ENCODE data around the gene PRR5L.

Gene PRR5L

GRCh38 chr11:36371181-36371580 lies 75.1 kb downstream of the PRR5L start:
- Histone ChIP-seq H3K4me1 (ENCODE audit: control insufficient read depth, insufficient read depth, low read length) (no peaks in the 10 kb centered on the region), H3K9ac (ENCODE audit: low read length) (no peak overlapping the region), H3K4me3 (ENCODE audit: low read length) (no peak overlapping the region), H3K27ac (ENCODE audit: low read depth, low read length) (no peak overlapping the region), H3K36me3 (ENCODE audit: control insufficient read depth, insufficient read depth, low read length) (no peaks in the 10 kb centered on the region), H3K27me3 (ENCODE audit: control insufficient read depth, insufficient read depth, low read length) (peaks cover 2% of the 10 kb centered on the region)

GRCh38 chr11:36371590-36371989 lies 75.5 kb downstream of the PRR5L start:
- no peak overlapping the region for H3K9ac ChIP-seq (ENCODE audit: low read length)
- H3K4me1 ChIP-seq (ENCODE audit: control insufficient read depth, insufficient read depth, low read length): no peaks in the 10 kb centered on the region
- no peak overlapping the region for H3K4me3 ChIP-seq (ENCODE audit: low read length)
- peaks cover 2% of the 10 kb centered on the region for H3K27me3 ChIP-seq (ENCODE audit: control insufficient read depth, insufficient read depth, low read length)
- no peak overlapping the region for H3K27ac ChIP-seq (ENCODE audit: low read depth, low read length)
- H3K36me3 ChIP-seq (ENCODE audit: control insufficient read depth, insufficient read depth, low read length): no peaks in the 10 kb centered on the region

- Histone ChIP-seq H3K9ac (ENCODE audit: low read length) (no peak overlapping the region), H3K27me3 (ENCODE audit: control insufficient read depth, insufficient read depth, low read length) (peaks cover 2% of the 10 kb centered on the region), H3K4me1 (ENCODE audit: control insufficient read depth, insufficient read depth, low read length) (no peaks in the 10 kb centered on the region), H3K27ac (ENCODE audit: low read depth, low read length) (no peak overlapping the region), H3K4me3 (ENCODE audit: low read length) (no peak overlapping the region), H3K36me3 (ENCODE audit: control insufficient read depth, insufficient read depth, low read length) (no peaks in the 10 kb centered on the region)
Observed at GRCh38 chr11:36372101-36372771, 76.1 kb downstream of the PRR5L start.

- Histone ChIP-seq H3K4me3 (ENCODE audit: low read length) (no peak overlapping the region), H3K36me3 (ENCODE audit: control insufficient read depth, insufficient read depth, low read length) (peaks cover 2% of the 10 kb centered on the region), H3K27ac (ENCODE audit: low read depth, low read length) (no peak overlapping the region), H3K9ac (ENCODE audit: low read length) (no peak overlapping the region), H3K27me3 (ENCODE audit: control insufficient read depth, insufficient read depth, low read length) (peaks cover 2% of the 10 kb centered on the region), H3K4me1 (ENCODE audit: control insufficient read depth, insufficient read depth, low read length) (no peaks in the 10 kb centered on the region)
Observed at GRCh38 chr11:36373016-36374010, 77.2 kb downstream of the PRR5L start.

GRCh38 chr11:36374726-36375125 lies 78.6 kb downstream of the PRR5L start:
- Histone ChIP-seq H3K4me3 (ENCODE audit: low read length) (no peak overlapping the region), H3K9ac (ENCODE audit: low read length) (no peak overlapping the region), H3K27me3 (ENCODE audit: control insufficient read depth, insufficient read depth, low read length) (peaks cover 2% of the 10 kb centered on the region), H3K36me3 (ENCODE audit: control insufficient read depth, insufficient read depth, low read length) (peaks cover 2% of the 10 kb centered on the region), H3K27ac (ENCODE audit: low read depth, low read length) (no peak overlapping the region), H3K4me1 (ENCODE audit: control insufficient read depth, insufficient read depth, low read length) (no peaks in the 10 kb centered on the region)

- Histone ChIP-seq H3K27ac (ENCODE audit: low read depth, low read length) (no peak overlapping the region), H3K4me1 (ENCODE audit: control insufficient read depth, insufficient read depth, low read length) (no peaks in the 10 kb centered on the region), H3K27me3 (ENCODE audit: control insufficient read depth, insufficient read depth, low read length) (peaks cover 2% of the 10 kb centered on the region), H3K36me3 (ENCODE audit: control insufficient read depth, insufficient read depth, low read length) (peaks cover 4% of the 10 kb centered on the region), H3K9ac (ENCODE audit: low read length) (no peak overlapping the region), H3K4me3 (ENCODE audit: low read length) (peak overlapping the region; percentile 86)
Observed at GRCh38 chr11:36375353-36376008, 79.4 kb downstream of the PRR5L start.

- no peak overlapping the region for H3K27ac ChIP-seq (ENCODE audit: low read depth, low read length)
Observed at GRCh38 chr11:36376009-36376887, 80.2 kb downstream of the PRR5L start.

GRCh38 chr11:36376888-36377758 lies 81.0 kb downstream of the PRR5L start:
- H3K4me1 ChIP-seq (ENCODE audit: control insufficient read depth, insufficient read depth, low read length): no peaks in the 10 kb centered on the region
- H3K27me3 ChIP-seq (ENCODE audit: control insufficient read depth, insufficient read depth, low read length): peaks cover under 1% of the 10 kb centered on the region
- H3K27ac ChIP-seq (ENCODE audit: low read depth, low read length): no peak overlapping the region
- H3K36me3 ChIP-seq (ENCODE audit: control insufficient read depth, insufficient read depth, low read length): peaks cover 4% of the 10 kb centered on the region
- peak overlapping the region; percentile 86 for H3K4me3 ChIP-seq (ENCODE audit: low read length)
- peak overlapping the region; percentile 71 for H3K9ac ChIP-seq (ENCODE audit: low read length)

More at GRCh38 chr11:36376009-36376887, 80.2 kb downstream of the PRR5L start:
- H3K36me3 ChIP-seq (ENCODE audit: control insufficient read depth, insufficient read depth, low read length): peaks cover 4% of the 10 kb centered on the region
- H3K4me3 ChIP-seq (ENCODE audit: low read length): peak overlapping the region; percentile 86
- no peaks in the 10 kb centered on the region for H3K4me1 ChIP-seq (ENCODE audit: control insufficient read depth, insufficient read depth, low read length)
- peaks cover 2% of the 10 kb centered on the region for H3K27me3 ChIP-seq (ENCODE audit: control insufficient read depth, insufficient read depth, low read length)
- H3K9ac ChIP-seq (ENCODE audit: low read length): peak overlapping the region; percentile 71

- peaks cover 4% of the 10 kb centered on the region for H3K36me3 ChIP-seq (ENCODE audit: control insufficient read depth, insufficient read depth, low read length)
- no peak overlapping the region for H3K27ac ChIP-seq (ENCODE audit: low read depth, low read length)
- no peak overlapping the region for H3K9ac ChIP-seq (ENCODE audit: low read length)
- peak overlapping the region; percentile 86 for H3K4me3 ChIP-seq (ENCODE audit: low read length)
- no peaks in the 10 kb centered on the region for H3K4me1 ChIP-seq (ENCODE audit: control insufficient read depth, insufficient read depth, low read length)
- no peaks in the 10 kb centered on the region for H3K27me3 ChIP-seq (ENCODE audit: control insufficient read depth, insufficient read depth, low read length)
Observed at GRCh38 chr11:36377759-36378564, 81.9 kb downstream of the PRR5L start.

- no peak overlapping the region for H3K27ac ChIP-seq (ENCODE audit: low read depth, low read length)
- H3K27me3 ChIP-seq (ENCODE audit: control insufficient read depth, insufficient read depth, low read length): no peaks in the 10 kb centered on the region
- H3K4me1 ChIP-seq (ENCODE audit: control insufficient read depth, insufficient read depth, low read length): no peaks in the 10 kb centered on the region
- peaks cover 4% of the 10 kb centered on the region for H3K36me3 ChIP-seq (ENCODE audit: control insufficient read depth, insufficient read depth, low read length)
- peak overlapping the region; percentile 46 for H3K4me3 ChIP-seq (ENCODE audit: low read length)
- no peak overlapping the region for H3K9ac ChIP-seq (ENCODE audit: low read length)
Observed at GRCh38 chr11:36379653-36380052, 83.6 kb downstream of the PRR5L start.
